Ovary (tissue), 3 donors: ENCODE results near the gene AP5M1.

Source experiments
- CTCF ChIP-seq, 3 donors: fragments of 450-650 bp in 2 of 3; fragments of 200-600 bp in 1 of 3; IDR thresholded peaks; one replicate each; pipeline versions ENCODE4 v1.5.1 to v1.8.0; 2016 to 2022; ENCODE audit warnings: antibody characterized with exemption in 3 of 3, mild to moderate bottlenecking in 1 of 3
- EP300 ChIP-seq: sonication (generic); formaldehyde crosslinking; IDR thresholded peaks from one replicate; pipeline ENCODE4 v1.6.1; 2017; ENCODE audit warnings: antibody characterized with exemption
- POLR2A ChIP-seq: fragments of 450-650 bp; IDR thresholded peaks from one replicate; pipeline ENCODE4 v1.6.1; 2017; ENCODE audit warnings: antibody characterized with exemption, mild to moderate bottlenecking, moderate library complexity
- donor health status: DM: no; HTN: no; CAD: no.

GRCh38 chr14:57268161-57269069 is at the start of gene AP5M1, which contains the start of gene EXOC5:
- no peak for TF ChIP-seq CTCF (IDR thresholded peaks at IDR 0.05)
- peak; percentile 36 for TF ChIP-seq POLR2A
- TF ChIP-seq EP300: no peak
